Measurements from ENCODE around the gene FXYD1.

- TF ChIP-seq CTCF (conservative IDR thresholded peaks at IDR 0.05), result no peak
- TF ChIP-seq EZH2 (IDR thresholded peaks at IDR 0.05; ENCODE audit: low read depth), result no peak
Measured at GRCh38 chr19:35149463-35149862, 10.8 kb downstream of the FXYD1 start.

Measured in PC-9 (cell line).